Measurements from ENCODE around the gene NEMP2. TPM values are rescaled to one million over a fixed set of nuclear protein-coding genes. Genes with fewer than 3 reads are reported as not detected.

The NEMP2 gene
- total RNA-seq, 1 experiment from 2014 or later = 8.3 TPM

- no peaks in the 10 kb centered on the region for H3K36me3 ChIP-seq (ENCODE audit: low read depth)
- H3K27ac ChIP-seq = no peak overlapping the region
- no peaks in the 10 kb centered on the region for H4K20me1 ChIP-seq (ENCODE audit: insufficient read depth)
- no peaks in the 10 kb centered on the region for H3K79me2 ChIP-seq (ENCODE audit: low read depth)
- POLR2A ChIA-PET (ENCODE audit: unreplicated experiment) = interaction anchor here (0.6 kb wide), 2 partner anchors 57 to 377 kb away, joined by 4 to 5 read pairs; no protein-coding TSS in a partner anchor
- no peak for DNase-seq
- H3K4me1 ChIP-seq (replicated peaks; ENCODE audit: insufficient read depth) = 0 out of 2 replicates have a peak, but pooled peaks cover 5% of the 10 kb centered on the region
- no peak overlapping the region for H3K4me2 ChIP-seq
- H3K4me3 ChIP-seq = no peak overlapping the region
- TF ChIP-seq EZH2 (IDR thresholded peaks at IDR 0.05; ENCODE audit: low read depth) = no peak
- no peaks in the 10 kb centered on the region for H3K9me3 ChIP-seq (ENCODE audit: insufficient read depth, low read depth)
- no peaks in the 10 kb centered on the region; the same call in 1 of the 2 replicates for H3F3A ChIP-seq (ENCODE audit: insufficient read depth, low read depth)
- BruUV-seq (replicated peaks) = no TSS peak
- no peaks in the 10 kb centered on the region for H3K9me2 ChIP-seq (ENCODE audit: insufficient read depth)
- no peaks in the 10 kb centered on the region for H3K27me3 ChIP-seq (ENCODE audit: insufficient read depth, low read depth)
- CTCF ChIA-PET = interaction anchor here (0.6 kb wide), 1 partner anchor 30 kb away, joined by 4 read pairs; no protein-coding TSS in a partner anchor
- H2AFZ ChIP-seq = no peak overlapping the region
- intact Hi-C loops (cut with micrococcal nuclease; ENCODE audit: unreplicated experiment) = loop anchor here (10.0 kb wide), 1 partner anchor 53 kb away; no protein-coding TSS in a partner anchor
Measured at GRCh38 chr2:190467575-190468083, 66.9 kb downstream of the NEMP2 start.

DNA sequence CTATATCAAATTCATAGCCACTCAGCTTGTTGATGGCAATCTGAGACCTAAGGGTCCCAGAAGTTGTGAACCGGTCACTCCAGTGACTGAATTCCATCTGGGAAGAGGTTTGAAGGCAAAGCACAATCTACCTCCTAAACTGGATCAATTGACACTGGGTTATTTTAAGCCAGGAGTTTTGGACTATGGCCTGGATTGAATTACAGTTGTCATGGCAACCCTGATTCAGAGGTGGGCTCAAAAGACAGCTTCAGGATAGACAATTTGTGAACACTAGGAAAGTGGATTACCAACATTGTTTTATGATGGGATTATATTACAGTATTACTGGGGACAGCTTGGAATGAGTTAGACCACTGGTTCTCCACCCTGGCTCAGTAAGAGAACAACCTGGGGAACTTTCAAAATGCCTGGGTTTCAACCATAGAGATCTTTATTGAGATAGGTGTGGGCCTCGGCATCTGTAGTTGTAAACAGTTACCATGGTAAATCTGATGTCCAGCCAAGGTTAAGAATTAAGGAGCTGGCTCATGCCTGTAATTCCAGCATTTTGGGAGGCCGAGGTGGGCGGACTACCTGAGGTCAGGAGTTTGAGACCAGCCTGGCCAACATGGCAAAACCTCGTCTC is 67.6 kb downstream of the NEMP2 start:
- no peak for TF ChIP-seq EZH2 (IDR thresholded peaks at IDR 0.05; ENCODE audit: low read depth)
- no peak for TF ChIP-seq CTCF (conservative IDR thresholded peaks at IDR 0.05)
- Histone ChIP-seq H3K4me3 (no peak overlapping the region), H3K9me3 (ENCODE audit: insufficient read depth, low read depth) (no peaks in the 10 kb centered on the region), H3K27me3 (ENCODE audit: insufficient read depth, low read depth) (no peaks in the 10 kb centered on the region), H3K79me2 (ENCODE audit: low read depth) (no peaks in the 10 kb centered on the region), H3F3A (ENCODE audit: insufficient read depth, low read depth) (no peaks in the 10 kb centered on the region; the same call in 1 of the 2 replicates), H3K4me1 (replicated peaks; ENCODE audit: insufficient read depth) (0 out of 2 replicates have a peak, but pooled peaks cover 5% of the 10 kb centered on the region), H3K4me2 (no peak overlapping the region), H2AFZ (no peak overlapping the region), H4K20me1 (ENCODE audit: insufficient read depth) (no peaks in the 10 kb centered on the region), H3K36me3 (ENCODE audit: low read depth) (no peaks in the 10 kb centered on the region), H3K9me2 (ENCODE audit: insufficient read depth) (no peaks in the 10 kb centered on the region), H3K27ac (no peak overlapping the region)
- CTCF ChIA-PET = interaction anchor here (0.6 kb wide), 1 partner anchor 29 kb away, joined by 4 read pairs; no protein-coding TSS in a partner anchor
- intact Hi-C loops (cut with micrococcal nuclease; ENCODE audit: unreplicated experiment) = loop anchor here (10.0 kb wide), 1 partner anchor 52 kb away; no protein-coding TSS in a partner anchor
- no TSS peak for BruUV-seq (replicated peaks)
- POLR2A ChIA-PET (ENCODE audit: unreplicated experiment) = interaction anchor here (0.6 kb wide), 1 partner anchor 377 kb away, joined by 4 read pairs; no protein-coding TSS in a partner anchor
- no peak for DNase-seq

DNA sequence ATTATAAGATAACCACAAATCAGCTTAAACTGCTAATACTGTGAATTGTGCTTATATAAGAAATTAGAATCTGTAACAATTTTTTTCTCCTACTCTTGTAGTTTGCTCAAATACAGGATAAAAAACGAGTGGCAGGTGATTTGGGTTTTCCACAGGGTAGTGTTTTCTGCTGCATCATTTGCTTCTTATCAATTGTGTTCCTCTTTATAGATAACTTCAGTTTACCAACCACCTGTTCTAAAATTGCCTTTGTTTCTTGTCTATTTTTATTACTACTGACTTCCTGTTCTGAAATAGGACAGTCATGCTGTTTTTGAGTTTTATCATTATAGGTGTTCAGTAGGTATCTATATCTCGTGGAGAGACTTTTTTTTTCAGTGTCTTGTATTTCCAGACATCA is 69.5 kb downstream of the NEMP2 start:
- no peak overlapping the region for H3K27ac ChIP-seq
- TF ChIP-seq CTCF (conservative IDR thresholded peaks at IDR 0.05) (no peak), EZH2 (IDR thresholded peaks at IDR 0.05; ENCODE audit: low read depth) (no peak)
- no peak overlapping the region for H3K4me2 ChIP-seq
- no peaks in the 10 kb centered on the region for H3K9me2 ChIP-seq (ENCODE audit: insufficient read depth)
- intact Hi-C loops (cut with micrococcal nuclease; ENCODE audit: unreplicated experiment) = loop anchor here (10.0 kb wide), 1 partner anchor 50 kb away; no protein-coding TSS in a partner anchor
- ChIA-PET POLR2A (ENCODE audit: unreplicated experiment) (no interaction called here), CTCF (no interaction called here)
- H3K9me3 ChIP-seq (ENCODE audit: insufficient read depth, low read depth) = no peaks in the 10 kb centered on the region
- no peaks in the 10 kb centered on the region for H3K27me3 ChIP-seq (ENCODE audit: insufficient read depth, low read depth)
- H3K4me1 ChIP-seq (replicated peaks; ENCODE audit: insufficient read depth) = 0 out of 2 replicates have a peak, but pooled peaks cover 5% of the 10 kb centered on the region
- no peak overlapping the region for H3K4me3 ChIP-seq
- H2AFZ ChIP-seq = no peak overlapping the region
- H3F3A ChIP-seq (ENCODE audit: insufficient read depth, low read depth) = no peaks in the 10 kb centered on the region; the same call in 1 of the 2 replicates
- BruUV-seq (replicated peaks) = no TSS peak
- no peaks in the 10 kb centered on the region for H4K20me1 ChIP-seq (ENCODE audit: insufficient read depth)
- H3K79me2 ChIP-seq (ENCODE audit: low read depth) = no peaks in the 10 kb centered on the region
- DNase-seq = no peak
- no peaks in the 10 kb centered on the region for H3K36me3 ChIP-seq (ENCODE audit: low read depth)
